HG03196 (cell line): Measurements from ENCODE around the gene ETV6.
A peak's percentile ranks its signal among the peaks of the same experiment; 100 is the strongest.

Source experiments
- ATAC-seq: cut with Tn5 transposase; IDR thresholded peaks from one replicate; pipeline ENCODE4 v1.9.1; 2021; ENCODE audit not compliant: unreplicated experiment

The ETV6 gene

GRCh38 chr12:11821386-11822080, 172.1 kb downstream of the ETV6 start:
- no peak for ATAC-seq

GRCh38 chr12:11822081-11822834, 172.8 kb downstream of the ETV6 start:
- no peak for ATAC-seq

GRCh38 chr12:11823043-11823442, 173.6 kb downstream of the ETV6 start:
- ATAC-seq: no peak

- ATAC-seq: no peak
Observed at GRCh38 chr12:11823593-11823992, 174.1 kb downstream of the ETV6 start.

- no peak for ATAC-seq
Observed at GRCh38 chr12:11824069-11824468, 174.6 kb downstream of the ETV6 start.

- ATAC-seq: no peak
Observed at GRCh38 chr12:11824736-11825135, 175.3 kb downstream of the ETV6 start.

- no peak for ATAC-seq
Observed at GRCh38 chr12:11825278-11825677, 175.8 kb downstream of the ETV6 start.

GRCh38 chr12:11826574-11826973, 177.1 kb downstream of the ETV6 start:
- ATAC-seq: no peak

GRCh38 chr12:11827091-11828061, 177.9 kb downstream of the ETV6 start:
- no peak for ATAC-seq

GRCh38 chr12:11829764-11830194, 180.3 kb downstream of the ETV6 start:
- ATAC-seq: no peak

GRCh38 chr12:11830307-11830801, 180.9 kb downstream of the ETV6 start:
- ATAC-seq: no peak

GRCh38 chr12:11832093-11832492, 182.6 kb downstream of the ETV6 start:
- ATAC-seq: no peak

- no peak for ATAC-seq
Observed at GRCh38 chr12:11833174-11833895, 183.9 kb downstream of the ETV6 start.

GRCh38 chr12:11834104-11834812, 184.8 kb downstream of the ETV6 start:
- no peak for ATAC-seq

GRCh38 chr12:11834931-11835330, 185.5 kb downstream of the ETV6 start:
- ATAC-seq: no peak

GRCh38 chr12:11836282-11837151, 187.0 kb downstream of the ETV6 start:
- ATAC-seq: peak; percentile 89

GRCh38 chr12:11837216-11837934, 187.9 kb downstream of the ETV6 start:
- ATAC-seq: no peak

GRCh38 chr12:11838403-11838802, 188.9 kb downstream of the ETV6 start:
- no peak for ATAC-seq
